Measurements from ENCODE around the gene ROMO1. TPM values are rescaled to one million over a fixed set of nuclear protein-coding genes. Genes with fewer than 3 reads are reported as not detected.

The ROMO1 gene
- total and polyA plus RNA-seq, 2 experiments from 2014 or later = 152 to 881 TPM

DNA sequence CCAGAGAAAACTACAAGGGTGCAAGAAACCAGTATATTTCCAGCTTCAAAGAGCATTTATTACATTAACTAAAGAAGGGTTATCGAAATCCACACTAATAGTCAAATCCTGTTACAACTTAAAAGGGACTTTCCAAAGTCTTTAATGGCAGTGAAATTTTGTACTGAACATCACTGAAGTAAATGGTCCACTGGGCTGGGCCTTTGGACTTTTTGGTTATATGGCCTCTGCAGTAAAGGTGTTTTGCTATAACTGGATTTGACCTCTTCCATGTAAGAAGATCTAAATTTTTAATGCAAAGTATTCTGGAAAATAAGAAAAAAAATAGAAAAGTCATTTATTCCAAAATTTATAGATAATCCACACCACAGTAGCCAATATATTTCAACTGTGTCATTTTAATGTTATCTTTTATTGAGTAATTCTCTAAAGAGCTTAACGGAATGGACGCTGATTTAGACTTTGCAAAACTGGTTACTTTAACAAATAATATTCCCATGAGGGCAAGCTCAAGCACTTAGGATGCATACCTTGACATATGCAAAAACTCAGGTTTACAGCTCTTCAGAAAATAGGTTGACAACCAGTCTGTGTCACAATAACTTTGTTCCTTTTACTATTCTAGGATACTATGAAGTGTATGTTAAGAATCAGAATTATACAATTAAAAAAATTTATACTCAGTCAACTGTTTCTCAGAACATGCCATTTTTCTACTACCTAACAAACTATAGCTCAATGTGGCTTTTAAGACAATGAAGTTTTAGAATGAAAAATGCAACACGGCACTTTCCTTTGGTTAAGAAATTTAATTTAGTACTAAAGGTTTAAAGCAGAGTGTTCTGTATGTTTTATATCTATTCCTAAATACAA is 35.8 kb downstream of the ROMO1 start:
- Mint-ChIP-seq H3K27ac (no peak overlapping the region), H3K4me1 (peaks cover 17% of the 10 kb centered on the region), H3K9me3 (no peaks in the 10 kb centered on the region; the same call in 2 of the 3 replicates), H3K36me3 (ENCODE audit: low read depth) (peaks cover 99% of the 10 kb centered on the region), H3K4me3 (no peak overlapping the region), H3K27me3 (ENCODE audit: insufficient read depth, low read depth, poor library complexity) (peaks cover 6% of the 10 kb centered on the region)
- Histone ChIP-seq H3K4me3 (no peak overlapping the region), H3K27ac (ENCODE audit: low read depth) (no peak overlapping the region), H3K4me1 (ENCODE audit: insufficient read depth) (peaks cover 10% of the 10 kb centered on the region), H3F3A (replicated peaks; ENCODE audit: low read depth) (peaks cover 13% of the 10 kb centered on the region; the same call in 1 of the 2 replicates), H3K79me2 (replicated peaks; ENCODE audit: insufficient read depth) (peaks cover 100% of the 10 kb centered on the region), H3K9me2 (ENCODE audit: insufficient read depth) (no peaks in the 10 kb centered on the region), H3K36me3 (ENCODE audit: insufficient read depth) (peaks cover 91% of the 10 kb centered on the region), H3K4me2 (no peak overlapping the region), H4K20me1 (replicated peaks; ENCODE audit: insufficient read depth) (peaks cover 85% of the 10 kb centered on the region), H3K27me3 (ENCODE audit: insufficient read depth) (no peaks in the 10 kb centered on the region), H2AFZ (no peak overlapping the region)
- TF ChIP-seq NANOG (IDR thresholded peaks at IDR 0.05; ENCODE audit: borderline replicate concordance) = no peak
- no peak for TF ChIP-seq CREB1 (CRISPR knock-in tag; IDR thresholded peaks at IDR 0.05; ENCODE audit: low read depth)
- TF ChIP-seq JUNB (IDR thresholded peaks at IDR 0.05; ENCODE audit: unreplicated experiment) = no peak
- TF ChIP-seq EZH2phosphoT487 (IDR thresholded peaks at IDR 0.05; ENCODE audit: unreplicated experiment) = no peak
- TF ChIP-seq, protein P1, sequence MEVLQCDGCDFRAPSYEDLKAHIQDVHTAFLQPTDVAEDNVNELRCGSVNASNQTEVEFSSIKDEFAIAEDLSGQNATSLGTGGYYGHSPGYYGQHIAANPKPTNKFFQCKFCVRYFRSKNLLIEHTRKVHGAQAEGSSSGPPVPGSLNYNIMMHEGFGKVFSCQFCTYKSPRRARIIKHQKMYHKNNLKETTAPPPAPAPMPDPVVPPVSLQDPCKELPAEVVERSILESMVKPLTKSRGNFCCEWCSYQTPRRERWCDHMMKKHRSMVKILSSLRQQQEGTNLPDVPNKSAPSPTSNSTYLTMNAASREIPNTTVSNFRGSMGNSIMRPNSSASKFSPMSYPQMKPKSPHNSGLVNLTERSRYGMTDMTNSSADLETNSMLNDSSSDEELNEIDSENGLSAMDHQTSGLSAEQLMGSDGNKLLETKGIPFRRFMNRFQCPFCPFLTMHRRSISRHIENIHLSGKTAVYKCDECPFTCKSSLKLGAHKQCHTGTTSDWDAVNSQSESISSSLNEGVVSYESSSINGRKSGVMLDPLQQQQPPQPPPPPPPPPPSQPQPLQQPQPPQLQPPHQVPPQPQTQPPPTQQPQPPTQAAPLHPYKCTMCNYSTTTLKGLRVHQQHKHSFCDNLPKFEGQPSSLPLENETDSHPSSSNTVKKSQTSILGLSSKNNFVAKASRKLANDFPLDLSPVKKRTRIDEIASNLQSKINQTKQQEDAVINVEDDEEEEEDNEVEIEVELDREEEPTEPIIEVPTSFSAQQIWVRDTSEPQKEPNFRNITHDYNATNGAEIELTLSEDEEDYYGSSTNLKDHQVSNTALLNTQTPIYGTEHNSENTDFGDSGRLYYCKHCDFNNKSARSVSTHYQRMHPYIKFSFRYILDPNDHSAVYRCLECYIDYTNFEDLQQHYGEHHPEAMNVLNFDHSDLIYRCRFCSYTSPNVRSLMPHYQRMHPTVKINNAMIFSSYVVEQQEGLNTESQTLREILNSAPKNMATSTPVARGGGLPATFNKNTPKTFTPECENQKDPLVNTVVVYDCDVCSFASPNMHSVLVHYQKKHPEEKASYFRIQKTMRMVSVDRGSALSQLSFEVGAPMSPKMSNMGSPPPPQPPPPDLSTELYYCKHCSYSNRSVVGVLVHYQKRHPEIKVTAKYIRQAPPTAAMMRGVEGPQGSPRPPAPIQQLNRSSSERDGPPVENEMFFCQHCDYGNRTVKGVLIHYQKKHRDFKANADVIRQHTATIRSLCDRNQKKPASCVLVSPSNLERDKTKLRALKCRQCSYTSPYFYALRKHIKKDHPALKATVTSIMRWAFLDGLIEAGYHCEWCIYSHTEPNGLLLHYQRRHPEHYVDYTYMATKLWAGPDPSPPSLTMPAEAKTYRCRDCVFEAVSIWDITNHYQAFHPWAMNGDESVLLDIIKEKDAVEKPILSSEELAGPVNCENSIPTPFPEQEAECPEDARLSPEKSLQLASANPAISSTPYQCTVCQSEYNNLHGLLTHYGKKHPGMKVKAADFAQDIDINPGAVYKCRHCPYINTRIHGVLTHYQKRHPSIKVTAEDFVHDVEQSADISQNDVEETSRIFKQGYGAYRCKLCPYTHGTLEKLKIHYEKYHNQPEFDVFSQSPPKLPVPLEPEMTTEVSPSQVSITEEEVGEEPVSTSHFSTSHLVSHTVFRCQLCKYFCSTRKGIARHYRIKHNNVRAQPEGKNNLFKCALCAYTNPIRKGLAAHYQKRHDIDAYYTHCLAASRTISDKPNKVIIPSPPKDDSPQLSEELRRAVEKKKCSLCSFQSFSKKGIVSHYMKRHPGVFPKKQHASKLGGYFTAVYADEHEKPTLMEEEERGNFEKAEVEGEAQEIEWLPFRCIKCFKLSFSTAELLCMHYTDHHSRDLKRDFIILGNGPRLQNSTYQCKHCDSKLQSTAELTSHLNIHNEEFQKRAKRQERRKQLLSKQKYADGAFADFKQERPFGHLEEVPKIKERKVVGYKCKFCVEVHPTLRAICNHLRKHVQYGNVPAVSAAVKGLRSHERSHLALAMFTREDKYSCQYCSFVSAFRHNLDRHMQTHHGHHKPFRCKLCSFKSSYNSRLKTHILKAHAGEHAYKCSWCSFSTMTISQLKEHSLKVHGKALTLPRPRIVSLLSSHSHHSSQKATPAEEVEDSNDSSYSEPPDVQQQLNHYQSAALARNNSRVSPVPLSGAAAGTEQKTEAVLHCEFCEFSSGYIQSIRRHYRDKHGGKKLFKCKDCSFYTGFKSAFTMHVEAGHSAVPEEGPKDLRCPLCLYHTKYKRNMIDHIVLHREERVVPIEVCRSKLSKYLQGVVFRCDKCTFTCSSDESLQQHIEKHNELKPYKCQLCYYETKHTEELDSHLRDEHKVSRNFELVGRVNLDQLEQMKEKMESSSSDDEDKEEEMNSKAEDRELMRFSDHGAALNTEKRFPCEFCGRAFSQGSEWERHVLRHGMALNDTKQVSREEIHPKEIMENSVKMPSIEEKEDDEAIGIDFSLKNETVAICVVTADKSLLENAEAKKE (CRISPR knock-in tag; IDR thresholded peaks at IDR 0.05) = no peak
- TF ChIP-seq, protein P2, sequence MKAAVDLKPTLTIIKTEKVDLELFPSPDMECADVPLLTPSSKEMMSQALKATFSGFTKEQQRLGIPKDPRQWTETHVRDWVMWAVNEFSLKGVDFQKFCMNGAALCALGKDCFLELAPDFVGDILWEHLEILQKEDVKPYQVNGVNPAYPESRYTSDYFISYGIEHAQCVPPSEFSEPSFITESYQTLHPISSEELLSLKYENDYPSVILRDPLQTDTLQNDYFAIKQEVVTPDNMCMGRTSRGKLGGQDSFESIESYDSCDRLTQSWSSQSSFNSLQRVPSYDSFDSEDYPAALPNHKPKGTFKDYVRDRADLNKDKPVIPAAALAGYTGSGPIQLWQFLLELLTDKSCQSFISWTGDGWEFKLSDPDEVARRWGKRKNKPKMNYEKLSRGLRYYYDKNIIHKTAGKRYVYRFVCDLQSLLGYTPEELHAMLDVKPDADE (IDR thresholded peaks at IDR 0.05) = no peak
- TF ChIP-seq STAT1 (IDR thresholded peaks at IDR 0.05; ENCODE audit: unreplicated experiment) = no peak
- no peak for TF ChIP-seq EZH2 (IDR thresholded peaks at IDR 0.05; ENCODE audit: low read depth, unreplicated experiment)
- no peak for TF ChIP-seq POLR2AphosphoS5 (IDR thresholded peaks at IDR 0.05; ENCODE audit: low read depth)
- TF ChIP-seq ZNF331 (CRISPR knock-in tag; IDR thresholded peaks at IDR 0.05; ENCODE audit: low read depth) = no peak
- DNase-seq (ENCODE audit: low spot score) (no peak), ATAC-seq (no peak)

Measured in GM23338 (cell line).